ENCODE data around the gene EPB41L5.

DNA sequence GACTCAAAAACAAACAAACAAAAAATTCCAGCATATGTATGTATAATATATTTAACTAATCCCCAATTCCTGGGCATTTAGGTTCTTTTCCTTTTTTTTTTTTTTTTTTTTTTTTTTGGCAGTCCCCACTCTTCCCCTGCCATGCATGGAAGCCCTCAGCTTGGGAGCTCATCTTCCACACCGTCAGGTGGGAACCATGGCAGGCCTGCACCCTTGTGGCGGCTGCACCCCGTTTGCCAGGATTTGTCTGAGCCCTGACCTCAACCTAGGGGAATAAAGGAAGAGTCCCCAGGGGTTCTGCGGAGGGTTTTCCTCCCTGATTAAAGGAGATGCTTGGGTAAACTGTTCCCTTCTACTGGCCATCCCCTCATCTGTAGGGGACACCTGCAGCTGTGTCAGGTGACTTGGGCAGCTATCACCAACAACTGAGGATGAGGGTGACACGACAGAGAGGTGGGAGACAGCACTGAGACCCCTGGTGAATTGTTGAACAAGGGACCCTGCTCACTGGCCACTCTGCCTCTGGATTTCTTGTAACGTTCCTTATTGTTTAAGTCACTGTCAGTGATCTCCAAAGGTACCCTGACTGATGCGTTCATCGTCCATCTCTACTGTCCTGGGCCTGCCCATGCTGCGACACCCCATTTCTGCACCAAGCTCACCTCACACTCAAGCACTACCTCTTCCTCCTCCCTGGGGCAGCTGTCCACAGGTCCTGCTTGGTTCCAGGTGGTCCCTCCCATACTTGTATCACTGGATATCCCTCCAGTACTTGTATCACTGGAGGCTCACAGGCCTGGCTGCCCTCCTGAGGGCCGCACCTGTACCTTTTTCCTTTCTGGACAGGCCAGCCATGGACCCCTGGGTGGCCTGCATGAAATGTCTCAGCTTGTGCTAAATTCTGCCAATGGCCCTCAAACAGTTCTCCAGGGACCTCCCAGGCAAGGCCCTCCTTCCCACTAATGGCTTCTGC, 195.8 kb downstream of the EPB41L5 start:
- TF ChIP-seq GATA2 (IDR thresholded peaks at IDR 0.05; ENCODE audit: low read depth, low read length) (no peak), GATA3 (IDR thresholded peaks at IDR 0.05; ENCODE audit: low read depth, low read length) (no peak)

Measured in SH-SY5Y (cell line).